Testis (tissue), 2 donors: ENCODE results near the gene HSD17B2.

Experiments
- CTCF ChIP-seq, 3 experiments: fragments of 450-650 bp in 2 of 3; fragments of 200-600 bp in 1 of 3; sonication (generic) in 1 of 3; IDR thresholded peaks; one replicate each; pipeline ENCODE4 v1.5.1; 2016 to 2019; ENCODE audit warnings: antibody characterized with exemption in 3 of 3, mild to moderate bottlenecking in 2 of 3, moderate library complexity in 1 of 3
- POLR2A ChIP-seq: fragments of 450-650 bp; IDR thresholded peaks from one replicate; pipeline ENCODE4 v1.6.1; 2017; ENCODE audit warnings: antibody characterized with exemption, mild to moderate bottlenecking, moderate library complexity

DNA sequence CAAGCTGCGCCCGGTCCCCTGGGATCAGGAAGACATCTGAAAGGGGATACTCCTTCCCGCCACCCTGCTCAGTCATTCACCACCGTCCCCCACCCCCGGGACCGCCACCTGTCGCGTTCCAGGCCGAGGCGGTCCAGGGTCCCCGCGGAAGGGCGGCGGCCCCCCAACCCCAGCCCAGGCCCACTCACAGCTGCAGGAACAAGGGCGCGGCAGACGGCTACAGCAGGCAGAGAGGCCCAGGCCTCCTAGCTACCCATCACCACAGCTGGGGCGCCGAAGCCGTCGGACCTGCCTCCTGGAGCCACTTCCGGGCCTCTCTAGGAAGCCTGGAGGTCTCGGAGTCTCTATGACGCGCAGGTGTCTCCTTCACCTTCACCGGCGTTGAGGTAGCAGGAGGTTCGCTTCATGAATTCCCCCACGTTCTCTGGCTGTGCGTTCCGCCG, 23.8 kb upstream of the HSD17B2 start, which contains the start of gene SDR42E1:
- TF ChIP-seq CTCF (IDR thresholded peaks at IDR 0.05): no peak
- no peak for TF ChIP-seq POLR2A
